Fibroblast of lung (primary cell): ENCODE results near the gene SMYD1. TPM values are rescaled to one million over a fixed set of nuclear protein-coding genes. Genes with fewer than 3 reads are reported as not detected.

ENCODE experiments used
- DNase-seq, 2 donors: peaks; one replicate each; pipeline versions ENCODE4 v3.0.0 to v3.0.0-alpha.2; 2010; ENCODE audit warnings: low read depth in 2 of 2
- H2AFZ ChIP-seq: 2 replicates; pipeline ENCODE4 v1.5.1; 2012; ENCODE audit warnings: low read length, control low read depth, inconsistent platforms
- H3K27ac ChIP-seq: 2 replicates; pipeline ENCODE4 v1.5.1; 2011; ENCODE audit warnings: low read length, control low read depth; ENCODE audit not compliant: insufficient read depth
- H3K27me3 ChIP-seq: 2 replicates; pipeline ENCODE4 v1.5.1; 2011; ENCODE audit warnings: mild to moderate bottlenecking, low read length; ENCODE audit not compliant: control insufficient read depth, insufficient read depth
- H3K36me3 ChIP-seq: 2 replicates; pipeline ENCODE4 v1.5.1; 2011; ENCODE audit warnings: low read length; ENCODE audit not compliant: control insufficient read depth, insufficient read depth
- H3K4me1 ChIP-seq: 2 replicates; pipeline ENCODE4 v1.5.1; 2011; ENCODE audit warnings: low read length; ENCODE audit not compliant: control insufficient read depth, insufficient read depth; ENCODE audit errors: extremely low read depth
- H3K4me2 ChIP-seq: 2 replicates; pipeline ENCODE4 v1.5.1; 2011; ENCODE audit warnings: low read length, control low read depth; ENCODE audit not compliant: insufficient read depth; ENCODE audit errors: extremely low read depth
- H3K4me3 ChIP-seq, 4 experiments: fragments of 200-600 bp in 1 of 4; sonication (generic) in 1 of 4; replicated peaks in 1 of 4; 2 replicates each; pipeline ENCODE4 v1.5.1; 2011 to 2016; ENCODE audit warnings: low read length in 4 of 4, low read depth in 3 of 4, mild to moderate bottlenecking in 3 of 4, control low read depth in 2 of 4, inconsistent platforms in 1 of 4, mixed read lengths in 1 of 4; ENCODE audit not compliant: insufficient read depth in 1 of 4; ENCODE audit errors: control extremely low read depth in 1 of 4
- H3K79me2 ChIP-seq: 2 replicates; pipeline ENCODE4 v1.5.1; 2012; ENCODE audit warnings: mild to moderate bottlenecking, low read length, inconsistent platforms; ENCODE audit not compliant: control insufficient read depth, insufficient read depth
- H3K9ac ChIP-seq: 2 replicates; pipeline ENCODE4 v1.5.1; 2011; ENCODE audit warnings: mild to moderate bottlenecking, low read length, control low read depth; ENCODE audit not compliant: insufficient read depth
- H3K9me3 ChIP-seq: 2 replicates; pipeline ENCODE4 v1.5.1; 2012; ENCODE audit warnings: low read depth, low read length; ENCODE audit not compliant: control insufficient read depth, insufficient read depth
- H4K20me1 ChIP-seq: 2 replicates; pipeline ENCODE4 v1.5.1; 2011; ENCODE audit warnings: low read length; ENCODE audit not compliant: control insufficient read depth, insufficient read depth; ENCODE audit errors: extremely low read depth
- EZH2 ChIP-seq: IDR thresholded peaks from 2 replicates; pipeline ENCODE4 v1.5.1; 2012; ENCODE audit warnings: low read length, control low read depth, mild to moderate bottlenecking; ENCODE audit errors: missing control alignments
- polyA plus RNA-seq, 2 donors: library from polyadenylated mRNA; depleted of rRNA in 1 of 2; stranded (reverse) in 1 of 2; unstranded in 1 of 2; fragments of >200 nt; gene quantifications; 2 replicates each; pipeline ENCODE4 v1.2.1, GENCODE V29; 2011 to 2012; ENCODE audit warnings: missing spikeins in 1 of 2
- total RNA-seq: library from RNA; depleted of rRNA; stranded (reverse); fragments of >200 nt; gene quantifications from 2 replicates; pipeline ENCODE4 v1.2.1, GENCODE V29; 2014
- TF ChIP-seq, protein P1 (sequence below), 2 donors: IDR thresholded peaks in 1 of 2; conservative IDR thresholded peaks in 1 of 2; 1 replicate in 1 of 2; 2 replicates in 1 of 2; pipeline ENCODE4 v1.5.1; 2011 to 2012; ENCODE audit warnings: low read length in 2 of 2, control low read depth in 1 of 2, inconsistent platforms in 1 of 2, low read depth in 1 of 2, mild to moderate bottlenecking in 1 of 2

Gene SMYD1
- total and polyA plus RNA-seq, 2 donors (not counting 1 experiment from before 2014, with no cell fraction given), result not detected

DNA sequence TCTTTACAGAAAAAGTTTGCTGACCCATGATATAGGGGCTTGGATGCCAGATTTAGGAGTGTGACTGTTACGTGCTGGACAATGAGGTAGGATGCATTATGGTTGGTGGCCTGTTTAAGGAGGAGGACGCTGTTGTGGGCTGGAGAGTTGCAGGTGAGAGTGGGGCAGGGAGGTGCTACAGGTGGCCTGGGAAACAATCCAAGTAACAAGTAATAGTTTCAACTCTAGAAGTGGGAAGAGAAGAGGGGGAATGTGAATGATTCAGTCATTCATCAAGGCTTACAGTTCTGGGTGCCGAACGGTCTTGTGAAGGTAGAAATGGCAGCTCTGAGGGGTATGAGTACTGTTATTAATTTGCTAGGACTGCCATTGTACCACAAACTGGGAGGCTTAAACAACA lies 54.1 kb downstream of the SMYD1 start:
- no peak overlapping the region for H3K27ac ChIP-seq
- no peaks in the 10 kb centered on the region for H3K36me3 ChIP-seq
- H3K9me3 ChIP-seq, result no peaks in the 10 kb centered on the region
- H3K4me1 ChIP-seq, result no peaks in the 10 kb centered on the region
- H3K4me2 ChIP-seq, result no peak overlapping the region
- peaks cover 5% of the 10 kb centered on the region for H3K27me3 ChIP-seq
- H3K9ac ChIP-seq, result no peak overlapping the region
- H3K79me2 ChIP-seq, result no peaks in the 10 kb centered on the region
- TF ChIP-seq EZH2, result no peak
- TF ChIP-seq, protein P1, sequence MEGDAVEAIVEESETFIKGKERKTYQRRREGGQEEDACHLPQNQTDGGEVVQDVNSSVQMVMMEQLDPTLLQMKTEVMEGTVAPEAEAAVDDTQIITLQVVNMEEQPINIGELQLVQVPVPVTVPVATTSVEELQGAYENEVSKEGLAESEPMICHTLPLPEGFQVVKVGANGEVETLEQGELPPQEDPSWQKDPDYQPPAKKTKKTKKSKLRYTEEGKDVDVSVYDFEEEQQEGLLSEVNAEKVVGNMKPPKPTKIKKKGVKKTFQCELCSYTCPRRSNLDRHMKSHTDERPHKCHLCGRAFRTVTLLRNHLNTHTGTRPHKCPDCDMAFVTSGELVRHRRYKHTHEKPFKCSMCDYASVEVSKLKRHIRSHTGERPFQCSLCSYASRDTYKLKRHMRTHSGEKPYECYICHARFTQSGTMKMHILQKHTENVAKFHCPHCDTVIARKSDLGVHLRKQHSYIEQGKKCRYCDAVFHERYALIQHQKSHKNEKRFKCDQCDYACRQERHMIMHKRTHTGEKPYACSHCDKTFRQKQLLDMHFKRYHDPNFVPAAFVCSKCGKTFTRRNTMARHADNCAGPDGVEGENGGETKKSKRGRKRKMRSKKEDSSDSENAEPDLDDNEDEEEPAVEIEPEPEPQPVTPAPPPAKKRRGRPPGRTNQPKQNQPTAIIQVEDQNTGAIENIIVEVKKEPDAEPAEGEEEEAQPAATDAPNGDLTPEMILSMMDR (conservative IDR thresholded peaks at IDR 0.05 in 1 of 2, IDR thresholded peaks at IDR 0.05 in 1 of 2; ENCODE audit: low read depth in 1 of 2, low read length in 2 of 2), result no peak
- no peak overlapping the region for H2AFZ ChIP-seq
- no peak overlapping the region for H3K4me3 ChIP-seq
- no peaks in the 10 kb centered on the region for H4K20me1 ChIP-seq
- no peak for DNase-seq

DNA sequence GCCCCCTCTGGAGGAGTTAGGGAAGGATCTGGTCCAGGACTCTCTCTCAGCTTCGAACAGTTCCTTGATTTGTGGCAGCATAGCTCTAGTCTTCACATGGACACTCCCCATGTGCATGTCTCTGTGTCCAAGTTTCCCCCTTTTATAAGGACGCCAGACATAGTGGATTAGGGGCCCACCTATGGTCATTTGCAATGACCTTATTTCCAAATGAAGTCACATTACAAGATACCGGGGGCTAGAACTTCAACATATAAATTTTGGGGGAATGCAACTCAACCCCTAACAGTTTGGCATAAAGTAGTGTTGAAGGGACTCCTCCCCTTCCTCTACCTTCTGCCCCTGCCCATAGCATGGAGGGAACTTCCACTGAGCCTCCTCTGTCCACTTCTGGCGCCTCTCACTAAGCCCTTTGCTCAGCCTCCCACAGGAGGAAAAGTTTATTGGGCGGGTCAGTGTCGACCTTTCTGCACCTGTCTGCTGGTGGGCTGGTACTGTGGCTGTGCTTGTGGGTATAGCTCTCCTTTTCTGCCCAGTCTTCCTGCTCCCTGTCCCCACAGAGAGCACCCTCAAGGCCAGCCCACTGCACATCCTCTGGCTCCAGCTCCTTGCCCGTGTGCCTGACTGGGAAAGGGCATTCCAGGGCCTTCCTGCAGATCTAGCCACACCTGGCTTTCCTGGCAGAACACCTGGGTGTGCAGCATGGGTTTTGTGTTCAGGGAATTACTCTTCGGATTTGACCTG lies 54.7 kb downstream of the SMYD1 start:
- no peaks in the 10 kb centered on the region for H3K36me3 ChIP-seq
- no peaks in the 10 kb centered on the region for H3K79me2 ChIP-seq
- no peaks in the 10 kb centered on the region for H4K20me1 ChIP-seq
- no peak for TF ChIP-seq EZH2
- TF ChIP-seq, protein P1 (conservative IDR thresholded peaks at IDR 0.05 in 1 of 2, IDR thresholded peaks at IDR 0.05 in 1 of 2; ENCODE audit: low read depth in 1 of 2, low read length in 2 of 2), result no peak
- H2AFZ ChIP-seq, result no peak overlapping the region
- no peaks in the 10 kb centered on the region for H3K4me1 ChIP-seq
- no peak overlapping the region for H3K27ac ChIP-seq
- no peak overlapping the region for H3K9ac ChIP-seq
- H3K4me2 ChIP-seq, result no peak overlapping the region
- no peak for DNase-seq
- H3K9me3 ChIP-seq, result no peaks in the 10 kb centered on the region
- no peak overlapping the region for H3K4me3 ChIP-seq
- peaks cover 7% of the 10 kb centered on the region for H3K27me3 ChIP-seq

DNA sequence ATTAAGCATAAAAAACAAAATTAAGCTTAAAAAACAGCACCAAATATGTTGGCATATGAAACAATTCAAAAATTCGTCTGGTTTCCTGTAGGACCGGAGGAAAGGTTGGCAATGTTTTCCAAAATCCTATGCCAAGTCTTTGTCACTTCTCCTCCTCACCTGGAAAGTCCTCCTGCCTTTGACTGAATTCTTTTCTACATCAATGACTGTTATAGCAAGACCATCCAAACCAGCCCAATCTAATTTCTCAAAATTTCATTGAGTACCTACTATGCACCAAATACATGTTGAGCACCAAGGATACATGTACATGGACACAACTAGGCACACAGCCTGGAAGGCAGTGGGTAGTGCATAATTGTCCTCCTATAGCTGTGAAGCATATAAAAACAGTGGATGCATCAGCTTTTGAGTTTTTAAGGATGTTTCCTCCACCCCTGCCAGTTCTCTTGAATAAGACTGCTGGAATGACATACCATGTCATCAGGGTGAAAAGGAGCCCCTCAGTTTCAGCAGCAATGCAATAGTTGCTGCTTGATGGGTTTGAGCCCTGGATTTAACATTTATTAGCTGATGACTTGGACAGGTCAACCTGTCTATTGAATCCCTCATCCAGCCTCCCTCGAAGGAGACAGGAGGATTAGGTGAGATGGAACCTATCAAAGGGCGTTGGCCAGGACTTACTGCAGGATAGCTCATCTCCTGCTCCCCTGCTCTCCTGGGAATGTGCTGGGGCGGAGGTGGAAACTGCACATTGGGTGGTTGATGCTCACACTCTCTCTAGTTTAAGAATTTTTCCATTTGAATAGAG lies 55.7 kb downstream of the SMYD1 start:
- Histone ChIP-seq H3K79me2 (no peaks in the 10 kb centered on the region), H2AFZ (no peak overlapping the region), H3K9me3 (no peaks in the 10 kb centered on the region), H3K4me3 (no peak overlapping the region), H4K20me1 (no peaks in the 10 kb centered on the region), H3K9ac (no peak overlapping the region), H3K27ac (no peak overlapping the region), H3K4me1 (no peaks in the 10 kb centered on the region), H3K4me2 (no peak overlapping the region), H3K36me3 (no peaks in the 10 kb centered on the region), H3K27me3 (peaks cover 7% of the 10 kb centered on the region)
- no peak for DNase-seq
- TF ChIP-seq, protein P1 (conservative IDR thresholded peaks at IDR 0.05 in 1 of 2, IDR thresholded peaks at IDR 0.05 in 1 of 2; ENCODE audit: low read depth in 1 of 2, low read length in 2 of 2), result no peak
- no peak for TF ChIP-seq EZH2
